ENCODE data around the gene MTREX.

MTREX gene

GRCh38 chr5:55307383-55308253 is at the start of gene MTREX, which contains the start of gene DHX29:
MTREX (plus strand) TSS chr5:55307989; CDS start chr5:55308014, 25 bp downstream.
DHX29 (minus strand) TSS chr5:55307694; CDS start chr5:55307573, 121 bp downstream.
- peaks cover 3% of the 10 kb centered on the region in 2 donors for H3K9me3 Mint-ChIP-seq
- peak; percentile 92 to 93 for ATAC-seq (replicated peaks)

DNA sequence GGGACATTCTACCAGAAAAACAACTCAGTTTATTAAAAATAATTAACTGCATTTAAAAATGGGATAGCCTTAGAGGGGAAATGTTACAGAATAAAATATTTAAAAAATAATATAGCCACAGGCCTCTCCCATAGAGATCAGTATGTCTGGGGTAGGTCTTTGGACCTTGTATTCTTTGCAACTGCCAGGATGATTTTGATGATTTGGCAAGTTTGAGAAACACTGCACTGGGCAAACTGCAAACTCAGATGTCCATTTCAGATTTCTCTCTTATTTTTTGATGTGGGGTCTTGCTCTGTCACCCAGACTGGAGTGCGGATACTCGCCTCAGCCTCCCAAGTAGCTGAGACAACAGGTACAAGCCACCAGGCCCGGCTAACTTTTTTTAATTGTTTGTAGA is 49.5 kb upstream of the MTREX start:
- H3K27me3 Mint-ChIP-seq = no peaks in the 10 kb centered on the region
- no peak overlapping the region for H3K27ac Mint-ChIP-seq
- no peak overlapping the region for H3K4me3 Mint-ChIP-seq
- H3K36me3 Mint-ChIP-seq = peaks cover 6 to 40% of the 10 kb centered on the region in 2 donors
- H3K9me3 Mint-ChIP-seq = no peaks in the 10 kb centered on the region
- no peak for DNase-seq
- no peaks in the 10 kb centered on the region for H3K4me1 Mint-ChIP-seq
- no peak for ATAC-seq (replicated peaks)

More at GRCh38 chr5:55307383-55308253, at the start of gene MTREX, which contains the start of gene DHX29:
- no peak within 1 kb of the TSS for H3K27ac Mint-ChIP-seq
- H3K27me3 Mint-ChIP-seq = no peaks in the 10 kb centered on the region
- H3K4me1 Mint-ChIP-seq = peaks cover 18 to 35% of the 10 kb centered on the region in 2 donors
- DNase-seq = peak; percentile 89
- H3K4me3 Mint-ChIP-seq = no peak within 1 kb of the TSS
- H3K36me3 Mint-ChIP-seq = peaks cover 8 to 16% of the 10 kb centered on the region in 2 donors

GRCh38 chr5:55276771-55277170 is 31.0 kb upstream of the MTREX start:
- ATAC-seq (replicated peaks) (no peak), DNase-seq (no peak)
- Mint-ChIP-seq H3K27ac (no peak overlapping the region), H3K4me3 (no peak overlapping the region), H3K9me3 (no peaks in the 10 kb centered on the region), H3K36me3 (peaks cover 31 to 44% of the 10 kb centered on the region in 2 donors), H3K27me3 (no peaks in the 10 kb centered on the region), H3K4me1 (no peaks in the 10 kb centered on the region)

GRCh38 chr5:55278778-55279177 is 29.0 kb upstream of the MTREX start:
- Mint-ChIP-seq H3K27ac (no peak overlapping the region), H3K4me1 (no peaks in the 10 kb centered on the region), H3K27me3 (no peaks in the 10 kb centered on the region), H3K9me3 (no peaks in the 10 kb centered on the region), H3K4me3 (no peak overlapping the region), H3K36me3 (peaks cover 26 to 38% of the 10 kb centered on the region in 2 donors)
- no peak for DNase-seq
- ATAC-seq (replicated peaks) = no peak

GRCh38 chr5:55286411-55286933 is 21.3 kb upstream of the MTREX start:
- H3K4me1 Mint-ChIP-seq = no peaks in the 10 kb centered on the region
- H3K9me3 Mint-ChIP-seq = no peaks in the 10 kb centered on the region
- DNase-seq = no peak
- peaks cover 25 to 26% of the 10 kb centered on the region in 2 donors for H3K36me3 Mint-ChIP-seq
- no peak overlapping the region for H3K4me3 Mint-ChIP-seq
- no peak overlapping the region for H3K27ac Mint-ChIP-seq
- no peak for ATAC-seq (replicated peaks)
- H3K27me3 Mint-ChIP-seq = no peaks in the 10 kb centered on the region

DNA sequence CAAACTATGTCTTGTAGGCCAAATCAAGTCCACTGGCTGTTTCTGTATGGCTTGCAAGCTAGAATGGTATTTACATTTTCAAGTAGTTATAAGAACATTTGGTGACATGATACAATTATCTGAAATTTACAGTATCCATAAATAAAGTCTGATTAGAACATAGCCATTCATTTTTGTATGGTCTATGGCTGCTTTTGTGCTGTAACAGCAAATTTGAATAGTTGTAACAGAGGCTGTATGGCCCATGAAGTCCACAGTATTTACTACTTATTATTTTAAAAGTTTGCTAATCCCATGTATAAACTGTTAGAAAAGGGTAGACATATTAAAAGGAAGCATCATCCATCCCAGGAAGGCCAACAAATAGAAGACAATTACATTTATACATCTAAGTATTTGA is 18.0 kb upstream of the MTREX start:
- peaks cover 40% of the 10 kb centered on the region in 2 donors for H3K36me3 Mint-ChIP-seq

DNA sequence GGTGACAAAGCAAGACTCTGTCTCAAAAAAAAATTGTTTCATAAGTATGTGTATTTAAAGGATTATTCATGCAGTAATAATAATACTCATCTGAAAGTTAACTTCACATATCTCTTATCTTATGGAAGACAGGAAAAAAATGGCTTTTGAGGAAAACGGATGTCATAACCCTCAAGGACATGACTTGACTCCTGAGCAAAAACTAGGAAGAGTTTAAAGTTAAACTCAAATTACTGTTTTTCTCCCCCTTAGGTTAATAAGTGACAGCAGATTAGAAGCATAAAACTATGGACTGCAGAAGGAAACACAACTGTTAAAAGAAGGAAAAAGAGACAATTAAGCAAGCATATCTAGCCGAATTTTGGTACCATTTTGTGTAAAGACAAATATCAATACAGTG is 16.8 kb upstream of the MTREX start:
- no peaks in the 10 kb centered on the region for H3K9me3 Mint-ChIP-seq
- H3K36me3 Mint-ChIP-seq = peaks cover 43% of the 10 kb centered on the region in 2 donors
- no peak overlapping the region for H3K27ac Mint-ChIP-seq
- no peak overlapping the region for H3K4me3 Mint-ChIP-seq
- H3K27me3 Mint-ChIP-seq = no peaks in the 10 kb centered on the region
- DNase-seq (no peak), ATAC-seq (replicated peaks) (no peak)
- no peaks in the 10 kb centered on the region for H3K4me1 Mint-ChIP-seq

More for the DNA sequence above, 18.0 kb upstream of the MTREX start:
- Mint-ChIP-seq H3K9me3 (no peaks in the 10 kb centered on the region), H3K27ac (no peak overlapping the region), H3K4me3 (no peak overlapping the region), H3K4me1 (no peaks in the 10 kb centered on the region), H3K27me3 (no peaks in the 10 kb centered on the region)
- ATAC-seq (replicated peaks) (no peak), DNase-seq (no peak)

DNA sequence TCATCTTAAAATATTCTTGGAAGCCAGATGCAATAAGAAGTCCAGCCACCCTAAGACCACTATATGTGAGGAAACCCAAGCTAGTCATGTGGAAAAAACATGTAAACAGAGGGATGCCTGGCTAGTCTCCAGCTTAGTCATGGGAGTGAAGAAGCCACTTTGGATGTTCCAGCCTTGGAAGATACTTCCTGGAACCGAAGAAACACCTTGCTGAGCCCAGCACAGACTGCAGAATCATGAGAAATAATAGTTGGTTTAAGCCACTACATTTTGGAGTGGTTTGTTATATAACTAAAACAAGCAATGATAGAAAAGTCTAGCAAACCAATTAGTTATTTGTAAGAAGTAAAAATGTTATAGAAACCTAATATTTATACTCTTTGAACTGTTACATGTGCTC is 12.9 kb upstream of the MTREX start:
- H3K9me3 Mint-ChIP-seq = no peaks in the 10 kb centered on the region
- ATAC-seq (replicated peaks) = no peak
- no peak overlapping the region for H3K4me3 Mint-ChIP-seq
- peaks cover 0 to 4% of the 10 kb centered on the region in 2 donors for H3K4me1 Mint-ChIP-seq
- H3K27ac Mint-ChIP-seq = no peak overlapping the region
- no peaks in the 10 kb centered on the region for H3K27me3 Mint-ChIP-seq
- H3K36me3 Mint-ChIP-seq = peaks cover 42 to 43% of the 10 kb centered on the region in 2 donors
- no peak for DNase-seq

DNA sequence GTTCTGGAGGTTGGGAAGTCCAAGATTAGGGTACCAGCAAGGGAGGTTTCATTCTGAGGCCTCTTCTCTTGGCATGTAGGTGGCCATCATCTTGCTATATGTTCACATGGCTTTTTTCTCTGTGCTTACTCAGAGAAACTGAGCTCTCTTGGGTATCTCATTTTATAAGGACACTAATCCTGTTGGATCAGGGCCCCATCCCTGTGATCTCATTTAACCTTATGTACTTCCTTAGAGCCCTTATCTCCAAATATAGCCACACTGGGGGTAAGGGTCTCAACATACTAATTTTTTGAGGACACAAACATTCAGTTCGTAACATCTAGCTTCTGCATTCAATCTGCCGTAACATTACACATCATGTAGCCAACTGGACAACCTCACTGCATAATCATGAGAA is 6.9 kb upstream of the MTREX start:
- Mint-ChIP-seq H3K27ac (no peak overlapping the region), H3K36me3 (peaks cover 15 to 27% of the 10 kb centered on the region in 2 donors), H3K27me3 (no peaks in the 10 kb centered on the region), H3K9me3 (peaks cover 3% of the 10 kb centered on the region in 2 donors), H3K4me1 (peaks cover 9 to 19% of the 10 kb centered on the region in 2 donors), H3K4me3 (no peak overlapping the region)
- DNase-seq (no peak), ATAC-seq (replicated peaks) (no peak)

DNA sequence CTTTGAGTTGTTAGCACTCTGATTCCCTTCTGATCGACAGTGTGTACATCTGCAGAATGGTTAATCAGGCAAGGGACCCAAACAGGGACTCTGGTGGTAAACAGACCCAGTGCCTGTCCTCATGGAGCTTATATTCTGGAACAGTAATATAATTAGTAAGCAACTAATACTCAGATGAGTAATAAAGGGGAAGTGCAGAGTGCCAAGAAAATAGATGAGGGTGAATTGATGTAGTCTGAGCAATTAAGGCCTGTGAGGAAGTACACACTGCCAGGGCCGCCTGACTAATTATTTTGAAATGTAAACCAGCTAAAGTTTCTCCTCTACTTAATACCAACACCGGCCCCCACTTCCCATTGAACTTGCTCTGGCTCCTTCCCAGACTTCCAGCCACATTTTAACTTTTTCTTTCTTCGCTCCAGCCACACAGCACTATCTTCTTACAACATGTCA is 4.5 kb upstream of the MTREX start:
- no peaks in the 10 kb centered on the region for H3K27me3 Mint-ChIP-seq
- H3K27ac Mint-ChIP-seq = peak overlapping the region; percentile 21
- peak overlapping the region in 1 of 2 donors; percentile 0 for H3K4me3 Mint-ChIP-seq
- H3K9me3 Mint-ChIP-seq = peaks cover 3% of the 10 kb centered on the region in 2 donors
- peaks cover 9 to 19% of the 10 kb centered on the region in 2 donors for H3K4me1 Mint-ChIP-seq
- DNase-seq (no peak), ATAC-seq (replicated peaks) (peak; percentile 41 to 45)
- H3K36me3 Mint-ChIP-seq = peaks cover 10 to 20% of the 10 kb centered on the region in 2 donors

- H3K9me3 Mint-ChIP-seq = peaks cover 3% of the 10 kb centered on the region in 2 donors
- H3K27me3 Mint-ChIP-seq = no peaks in the 10 kb centered on the region
- H3K27ac Mint-ChIP-seq = no peak overlapping the region
Measured at GRCh38 chr5:55304584-55304983, 3.2 kb upstream of the MTREX start.

DNA sequence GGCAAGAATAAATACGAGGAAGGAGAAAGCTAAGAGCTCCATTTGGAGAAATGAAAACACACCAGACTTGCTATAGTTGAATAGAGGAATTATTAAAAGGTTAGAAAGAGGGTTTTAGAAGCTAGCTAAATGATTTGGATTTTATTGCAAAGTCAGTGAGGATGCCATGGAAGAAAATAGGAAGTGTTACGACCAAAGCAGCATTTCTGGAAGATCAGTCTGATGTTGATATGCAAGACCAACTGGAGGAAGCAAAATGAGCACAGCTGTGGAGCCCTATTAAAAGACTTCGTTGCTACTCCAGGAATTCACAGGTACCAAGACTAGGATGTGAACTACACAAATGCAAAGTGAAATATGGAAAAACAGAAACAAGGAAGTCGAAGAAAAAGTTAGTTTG is 2.4 kb upstream of the MTREX start:
- H3K27me3 Mint-ChIP-seq = no peaks in the 10 kb centered on the region
- DNase-seq (no peak), ATAC-seq (replicated peaks) (no peak)
- H3K9me3 Mint-ChIP-seq = peaks cover 3% of the 10 kb centered on the region in 2 donors
- H3K4me1 Mint-ChIP-seq = peaks cover 9 to 15% of the 10 kb centered on the region in 2 donors
- H3K36me3 Mint-ChIP-seq = peaks cover 10 to 16% of the 10 kb centered on the region in 2 donors
- no peak overlapping the region for H3K27ac Mint-ChIP-seq
- H3K4me3 Mint-ChIP-seq = no peak overlapping the region

More at GRCh38 chr5:55304584-55304983, 3.2 kb upstream of the MTREX start:
- DNase-seq = no peak
- peaks cover 9 to 17% of the 10 kb centered on the region in 2 donors for H3K4me1 Mint-ChIP-seq
- ATAC-seq (replicated peaks) = no peak
- peak overlapping the region in 1 of 2 donors; percentile 0 for H3K4me3 Mint-ChIP-seq
- peaks cover 10 to 18% of the 10 kb centered on the region in 2 donors for H3K36me3 Mint-ChIP-seq

- ATAC-seq (replicated peaks) (no peak), DNase-seq (no peak)
- Mint-ChIP-seq H3K4me3 (no peak overlapping the region), H3K27me3 (no peaks in the 10 kb centered on the region), H3K9me3 (peaks cover 3% of the 10 kb centered on the region in 2 donors), H3K4me1 (peaks cover 13 to 27% of the 10 kb centered on the region in 2 donors), H3K36me3 (peaks cover 4 to 16% of the 10 kb centered on the region in 2 donors), H3K27ac (no peak overlapping the region)
Measured at GRCh38 chr5:55306641-55307382, 977 bp upstream of the MTREX start.

GRCh38 chr5:55308254-55308836 is 556 bp downstream of the MTREX start:
- peak; percentile 29 to 35 for ATAC-seq (replicated peaks)
- Mint-ChIP-seq H3K27me3 (no peaks in the 10 kb centered on the region), H3K9me3 (peaks cover 3% of the 10 kb centered on the region in 2 donors), H3K27ac (no peak overlapping the region), H3K4me1 (peaks cover 18 to 39% of the 10 kb centered on the region in 2 donors), H3K4me3 (no peak overlapping the region), H3K36me3 (peaks cover 9 to 12% of the 10 kb centered on the region in 2 donors)
- DNase-seq = peak; percentile 9
